Trophoblast cell (in vitro differentiated cells and primary cell): ENCODE data around the gene SGTA.

Source experiments
- DNase-seq, 2 donors: peaks; one replicate each; pipeline ENCODE4 v3.0.0-alpha.2; 2016
- H2AFZ ChIP-seq: 2 replicates; pipeline ENCODE4 v1.6.1; 2013; ENCODE audit warnings: low read length, moderate library complexity, mild to moderate bottlenecking; ENCODE audit not compliant: insufficient read depth, poor library complexity
- H2AK5ac ChIP-seq: 2 replicates; pipeline ENCODE4 v1.6.1; 2013; ENCODE audit warnings: mild to moderate bottlenecking, low read length
- H2BK120ac ChIP-seq: 2 replicates; pipeline ENCODE4 v1.6.1; 2013; ENCODE audit warnings: low read length, mild to moderate bottlenecking, moderate library complexity; ENCODE audit not compliant: insufficient read depth, poor library complexity
- H2BK12ac ChIP-seq: 2 replicates; pipeline ENCODE4 v1.6.1; 2013; ENCODE audit warnings: mild to moderate bottlenecking, low read length, moderate library complexity
- H2BK5ac ChIP-seq: 2 replicates; pipeline ENCODE4 v1.6.1; 2013; ENCODE audit warnings: low read length, low read depth, moderate library complexity, mild to moderate bottlenecking; ENCODE audit not compliant: poor library complexity
- H3K14ac ChIP-seq: 2 replicates; pipeline ENCODE4 v1.6.1; 2013; ENCODE audit warnings: mild to moderate bottlenecking, low read length
- H3K18ac ChIP-seq: 2 replicates; pipeline ENCODE4 v1.6.1; 2013; ENCODE audit warnings: mild to moderate bottlenecking, low read length
- H3K23ac ChIP-seq: 2 replicates; pipeline ENCODE4 v1.6.1; 2013; ENCODE audit warnings: low read length
- H3K27ac ChIP-seq: 2 replicates; pipeline ENCODE4 v1.5.1; 2013; ENCODE audit warnings: low read depth, mild to moderate bottlenecking, inconsistent platforms, low read length, moderate library complexity
- H3K27me3 ChIP-seq: 2 replicates; pipeline ENCODE4 v1.6.1; 2013; ENCODE audit warnings: inconsistent platforms, mild to moderate bottlenecking, low read length, moderate library complexity; ENCODE audit not compliant: insufficient read depth
- H3K36me3 ChIP-seq, 2 experiments: 1 replicate in 1 of 2; 2 replicates in 1 of 2; pipeline ENCODE4 v1.6.1; 2013; ENCODE audit warnings: low read length in 2 of 2, mild to moderate bottlenecking in 2 of 2, moderate library complexity in 1 of 2; ENCODE audit not compliant: insufficient read depth in 2 of 2, control insufficient read depth in 1 of 2
- H3K4ac ChIP-seq: 2 replicates; pipeline ENCODE4 v1.6.1; 2013; ENCODE audit warnings: low read depth, mild to moderate bottlenecking, low read length, moderate library complexity
- H3K4me1 ChIP-seq, 2 experiments: 1 replicate in 1 of 2; 2 replicates in 1 of 2; pipeline ENCODE4 v1.6.1; 2013; ENCODE audit warnings: low read length in 2 of 2, mild to moderate bottlenecking in 2 of 2, moderate library complexity in 1 of 2; ENCODE audit not compliant: insufficient read depth in 2 of 2, control insufficient read depth in 1 of 2
- H3K4me2 ChIP-seq: 2 replicates; pipeline ENCODE4 v1.6.1; 2013; ENCODE audit warnings: inconsistent platforms, mild to moderate bottlenecking, low read length, moderate library complexity
- H3K4me3 ChIP-seq: 2 replicates; pipeline ENCODE4 v1.5.1; 2013; ENCODE audit warnings: mild to moderate bottlenecking, low read depth, low read length, inconsistent platforms
- H3K79me1 ChIP-seq: one replicate; pipeline ENCODE4 v1.6.1; 2013; ENCODE audit warnings: low read length
- H3K79me2 ChIP-seq: 2 replicates; pipeline ENCODE4 v1.6.1; 2013; ENCODE audit warnings: low read length, mild to moderate bottlenecking; ENCODE audit not compliant: control insufficient read depth, insufficient read depth, poor library complexity
- H3K9ac ChIP-seq: 2 replicates; pipeline ENCODE4 v1.6.1; 2013; ENCODE audit warnings: mild to moderate bottlenecking, low read length
- H3K9me3 ChIP-seq: 2 replicates; pipeline ENCODE4 v1.6.1; 2013; ENCODE audit warnings: low read depth, mild to moderate bottlenecking, control low read depth, inconsistent platforms, low read length; ENCODE audit not compliant: insufficient read depth
- H4K12ac ChIP-seq: 2 replicates; pipeline ENCODE4 v1.6.1; 2013; ENCODE audit warnings: low read depth, mild to moderate bottlenecking, low read length, moderate library complexity
- H4K8ac ChIP-seq: 2 replicates; pipeline ENCODE4 v1.6.1; 2013; ENCODE audit warnings: low read depth, mild to moderate bottlenecking, low read length, moderate library complexity
- H4K91ac ChIP-seq: one replicate; pipeline ENCODE4 v1.6.1; 2013; ENCODE audit warnings: low read depth, mild to moderate bottlenecking, low read length, moderate library complexity
- WGBS: extraction: QIAGEN DNeasy Blood & Tissue Kit; methylation state at CpG from one replicate; pipeline ENCODE4 v1.1.7; 2013; ENCODE audit warnings: missing lambda C conversion rate; ENCODE audit not compliant: insufficient read length, insufficient coverage; ENCODE audit errors: extremely low coverage; 5-methylcytosine and 5-hydroxymethylcytosine counted together

The SGTA gene

GRCh38 chr19:2799273-2800020 is 16.4 kb upstream of the SGTA start:
- Histone ChIP-seq H3K9ac (no peak overlapping the region), H2BK5ac (no peak overlapping the region), H3K36me3 (peaks cover 78 to 79% of the 10 kb centered on the region in 2 experiments), H2AFZ (no peak overlapping the region), H3K27me3 (no peaks in the 10 kb centered on the region), H3K23ac (no peak overlapping the region), H4K12ac (no peak overlapping the region), H2AK5ac (no peak overlapping the region), H2BK12ac (peak overlapping the region; percentile 8), H4K91ac (peak overlapping the region; percentile 31), H3K79me1 (peaks cover 5% of the 10 kb centered on the region), H2BK120ac (no peak overlapping the region), H3K27ac (peak overlapping the region; percentile 45), H3K4me3 (no peak overlapping the region), H3K14ac (no peak overlapping the region), H3K4me2 (no peak overlapping the region), H3K79me2 (no peaks in the 10 kb centered on the region), H4K8ac (no peak overlapping the region), H3K4ac (no peak overlapping the region), H3K9me3 (peaks cover 3% of the 10 kb centered on the region), H3K18ac (no peak overlapping the region), H3K4me1 (peaks cover 10% of the 10 kb centered on the region in 2 experiments)
- no CpG with 5 or more reads among the region's 41 CpGs for WGBS
- no peak for DNase-seq

GRCh38 chr19:2798733-2799132 is 15.7 kb upstream of the SGTA start:
- no peak overlapping the region for H2AK5ac ChIP-seq
- peaks cover 3% of the 10 kb centered on the region for H3K9me3 ChIP-seq
- H3K27ac ChIP-seq: peak overlapping the region; percentile 45
- peak overlapping the region; percentile 47 for H4K12ac ChIP-seq
- peak; percentile 34 to 75 for DNase-seq
- WGBS: no CpG with 5 or more reads among the region's 7 CpGs
- no peak overlapping the region for H3K23ac ChIP-seq
- no peak overlapping the region for H3K4me3 ChIP-seq
- H2BK5ac ChIP-seq: no peak overlapping the region
- H3K14ac ChIP-seq: peak overlapping the region; percentile 9
- no peak overlapping the region for H2BK12ac ChIP-seq
- peak overlapping the region; percentile 22 for H4K8ac ChIP-seq
- H3K4ac ChIP-seq: no peak overlapping the region
- H3K79me2 ChIP-seq: no peaks in the 10 kb centered on the region
- no peak overlapping the region for H2BK120ac ChIP-seq
- H3K36me3 ChIP-seq: peaks cover 79 to 81% of the 10 kb centered on the region in 2 experiments
- no peaks in the 10 kb centered on the region for H3K27me3 ChIP-seq
- H2AFZ ChIP-seq: no peak overlapping the region
- peak overlapping the region; percentile 63 for H4K91ac ChIP-seq
- peaks cover 10% of the 10 kb centered on the region in 2 experiments for H3K4me1 ChIP-seq
- H3K79me1 ChIP-seq: peaks cover 5% of the 10 kb centered on the region
- H3K9ac ChIP-seq: no peak overlapping the region
- no peak overlapping the region for H3K18ac ChIP-seq
- no peak overlapping the region for H3K4me2 ChIP-seq

- Histone ChIP-seq H2AK5ac (peak overlapping the region; percentile 22), H4K8ac (peak overlapping the region; percentile 22), H3K27me3 (no peaks in the 10 kb centered on the region), H2BK5ac (peak overlapping the region; percentile 31), H2AFZ (no peak overlapping the region), H3K79me2 (no peaks in the 10 kb centered on the region), H2BK120ac (no peak overlapping the region), H3K4me3 (no peak overlapping the region), H3K14ac (peak overlapping the region; percentile 9), H4K91ac (peak overlapping the region; percentile 63), H3K27ac (peak overlapping the region; percentile 8), H3K18ac (no peak overlapping the region), H3K36me3 (peaks cover 80 to 82% of the 10 kb centered on the region in 2 experiments), H3K9ac (no peak overlapping the region), H3K4me2 (no peak overlapping the region), H3K79me1 (peaks cover 5% of the 10 kb centered on the region), H2BK12ac (peak overlapping the region; percentile 37), H3K4me1 (peaks cover 10% of the 10 kb centered on the region in 2 experiments), H4K12ac (peak overlapping the region; percentile 47), H3K9me3 (peaks cover 3% of the 10 kb centered on the region), H3K23ac (no peak overlapping the region), H3K4ac (no peak overlapping the region)
- DNase-seq: no peak
- WGBS: no CpG with 5 or more reads among the region's 16 CpGs
These were observed 15.1 kb upstream of the SGTA start for GRCh38 chr19:2798158-2798685.

- Histone ChIP-seq H4K12ac (no peak overlapping the region), H3K9ac (no peak overlapping the region), H3K4me1 (peaks cover 10% of the 10 kb centered on the region in 2 experiments), H3K4me2 (no peak overlapping the region), H4K8ac (no peak overlapping the region), H2BK12ac (no peak overlapping the region), H3K79me2 (no peaks in the 10 kb centered on the region), H2BK120ac (no peak overlapping the region), H3K14ac (no peak overlapping the region), H2BK5ac (no peak overlapping the region), H2AK5ac (no peak overlapping the region), H3K27me3 (no peaks in the 10 kb centered on the region), H3K79me1 (peaks cover 5% of the 10 kb centered on the region), H3K4ac (no peak overlapping the region), H3K36me3 (peaks cover 78 to 80% of the 10 kb centered on the region in 2 experiments), H3K27ac (no peak overlapping the region), H3K9me3 (peaks cover 3% of the 10 kb centered on the region), H3K18ac (no peak overlapping the region), H3K23ac (no peak overlapping the region), H2AFZ (no peak overlapping the region), H3K4me3 (no peak overlapping the region), H4K91ac (no peak overlapping the region)
- DNase-seq: no peak
- no CpG with 5 or more reads among the region's 15 CpGs for WGBS
These were observed 14.2 kb upstream of the SGTA start for GRCh38 chr19:2797280-2797679.
